Endodermal cell (in vitro differentiated cells): ENCODE results near the gene PMFBP1. TPM values are rescaled to one million over a fixed set of nuclear protein-coding genes. Genes with fewer than 3 reads are reported as not detected.

Experiments
- DNase-seq: peaks from one replicate; pipeline ENCODE4 v3.0.0-alpha.2; 2017
- H3K27ac ChIP-seq: 2 replicates; pipeline ENCODE4 v1.5.1; 2013; ENCODE audit warnings: mild to moderate bottlenecking, low read depth, low read length, moderate library complexity
- H3K27me3 ChIP-seq: 2 replicates; pipeline ENCODE4 v1.6.1; 2013; ENCODE audit warnings: mild to moderate bottlenecking, low read length, moderate library complexity; ENCODE audit not compliant: insufficient read depth, control insufficient read depth, poor library complexity, severe bottlenecking
- H3K36me3 ChIP-seq: 2 replicates; pipeline ENCODE4 v1.7.0; 2013; ENCODE audit warnings: mild to moderate bottlenecking, low read length, moderate library complexity; ENCODE audit not compliant: control insufficient read depth, insufficient read depth
- H3K4me1 ChIP-seq: one replicate; pipeline ENCODE4 v1.7.0; 2013; ENCODE audit warnings: low read length; ENCODE audit not compliant: control insufficient read depth, insufficient read depth
- H3K4me3 ChIP-seq: 2 replicates; pipeline ENCODE4 v1.5.1; 2013; ENCODE audit warnings: mild to moderate bottlenecking, low read length, moderate library complexity
- H3K9ac ChIP-seq: 2 replicates; pipeline ENCODE4 v1.6.1; 2013; ENCODE audit warnings: mild to moderate bottlenecking, low read length, moderate library complexity; ENCODE audit not compliant: poor library complexity, severe bottlenecking; ENCODE audit errors: extremely low read depth
- H3K9me3 ChIP-seq: 2 replicates; pipeline ENCODE4 v1.6.1; 2013; ENCODE audit warnings: mild to moderate bottlenecking, low read length, moderate library complexity; ENCODE audit not compliant: control insufficient read depth
- H3K27ac Mint-ChIP-seq: 2 replicates; pipeline ENCODE4 v1.8.0; 2020; ENCODE audit warnings: mixed read lengths
- H3K27me3 Mint-ChIP-seq: 2 replicates; pipeline ENCODE4 v1.8.0; 2021; ENCODE audit warnings: mild to moderate bottlenecking, mixed read lengths; ENCODE audit not compliant: insufficient read depth
- H3K36me3 Mint-ChIP-seq: 2 replicates; pipeline ENCODE4 v1.8.0; 2020; ENCODE audit warnings: low read depth, mixed read lengths
- H3K4me1 Mint-ChIP-seq: 2 replicates; pipeline ENCODE4 v1.8.0; 2020; ENCODE audit warnings: mixed read lengths
- H3K4me3 Mint-ChIP-seq: 2 replicates; pipeline ENCODE4 v1.8.0; 2020; ENCODE audit warnings: mild to moderate bottlenecking, moderate library complexity, mixed read lengths
- H3K9me3 Mint-ChIP-seq: 2 replicates; pipeline ENCODE4 v1.8.0; 2020; ENCODE audit warnings: mild to moderate bottlenecking, mixed read lengths
- CTCF ChIP-seq: fragments of 200-600 bp; sonication (generic); conservative IDR thresholded peaks from 2 replicates; pipeline ENCODE4 v1.5.0; 2021; ENCODE audit warnings: antibody characterized with exemption, mild to moderate bottlenecking
- WGBS, 2 experiments: methylation state at CpG; one replicate each; pipeline versions ENCODE4 v1.1.5 to v1.1.7; 2013; ENCODE audit warnings: missing lambda C conversion rate in 2 of 2, mixed read lengths in 1 of 2; ENCODE audit not compliant: insufficient coverage in 1 of 2, insufficient read length in 1 of 2; 5-methylcytosine and 5-hydroxymethylcytosine counted together
- total RNA-seq, 2 donors: library from RNA; stranded (reverse); fragmentation: NEBNext Ultra II Directional in 1 of 2; extraction: Animal tissue kit (Norgen Biotek cat#: 25700) in 1 of 2; gene quantifications; 2 replicates in 1 of 2; 3 replicates in 1 of 2; pipeline ENCODE4 v1.2.1, GENCODE V29; 2021

Gene PMFBP1
- total RNA-seq, 2 donors from 2014 or later = 2.1 to 4.1 TPM

DNA sequence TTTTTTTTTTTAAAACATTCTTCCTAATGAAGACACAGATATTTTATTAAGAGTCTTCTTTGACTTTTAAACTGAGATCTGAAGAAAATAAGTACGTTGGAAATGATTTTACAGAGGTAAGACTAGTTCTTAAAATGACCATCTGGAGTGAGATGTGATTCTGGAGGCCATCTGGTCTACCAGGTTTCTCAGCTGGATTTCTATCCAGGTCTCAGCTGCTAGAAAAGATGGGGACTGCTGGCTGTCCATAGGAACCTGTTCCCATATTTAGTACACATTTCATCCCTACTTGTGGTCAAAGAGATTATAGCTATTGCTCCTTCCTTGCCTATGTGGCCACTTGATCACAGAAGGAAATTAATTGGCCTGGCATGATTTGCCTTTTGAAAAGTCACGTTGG is 12.2 kb downstream of the PMFBP1 start:
- peaks cover 3% of the 10 kb centered on the region for H3K9me3 Mint-ChIP-seq
- no peaks in the 10 kb centered on the region for H3K27me3 Mint-ChIP-seq
- H3K36me3 Mint-ChIP-seq = no peaks in the 10 kb centered on the region
- Histone ChIP-seq H3K9me3 (no peaks in the 10 kb centered on the region), H3K27me3 (no peaks in the 10 kb centered on the region), H3K9ac (no peak overlapping the region), H3K36me3 (no peaks in the 10 kb centered on the region), H3K4me3 (no peak overlapping the region), H3K4me1 (no peaks in the 10 kb centered on the region), H3K27ac (no peak overlapping the region)
- H3K27ac Mint-ChIP-seq = no peak overlapping the region
- WGBS, 2 experiments = 79 to 92% methylated on average over 2 of the region's 2 CpGs
- no peak for TF ChIP-seq CTCF
- no peak overlapping the region for H3K4me3 Mint-ChIP-seq
- DNase-seq = no peak
- peaks cover 9% of the 10 kb centered on the region for H3K4me1 Mint-ChIP-seq

DNA sequence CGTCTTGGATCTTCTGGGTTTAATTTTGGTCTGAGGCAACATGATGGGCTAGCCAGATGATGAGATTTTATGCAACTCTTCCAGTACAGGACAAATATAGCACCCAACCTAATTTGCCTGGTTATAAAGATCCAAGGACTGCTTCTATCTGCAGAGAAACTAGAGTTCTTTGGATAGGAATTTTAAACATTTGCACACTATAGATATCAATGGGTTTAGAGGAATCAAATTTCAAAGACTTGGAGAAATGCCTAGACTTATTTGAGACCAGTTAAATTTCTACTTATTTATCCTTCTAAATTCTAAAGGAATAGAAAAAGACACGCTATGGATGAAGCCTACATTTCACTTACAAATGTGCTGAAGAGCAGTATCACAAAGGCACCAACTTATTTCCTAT is 12.6 kb downstream of the PMFBP1 start:
- Histone ChIP-seq H3K27ac (no peak overlapping the region), H3K9ac (no peak overlapping the region)
- H3K27ac Mint-ChIP-seq = no peak overlapping the region

GRCh38 chr16:72149676-72150464 is 22.1 kb downstream of the PMFBP1 start:
- TF ChIP-seq CTCF = peak; percentile 81
- DNase-seq = peak; percentile 86
- H3K27me3 Mint-ChIP-seq = no peaks in the 10 kb centered on the region
- H3K4me3 Mint-ChIP-seq = no peak overlapping the region
- WGBS, 2 experiments = 81 to 97% methylated on average over 4 to 7 of the region's 8 CpGs
- Histone ChIP-seq H3K9me3 (no peaks in the 10 kb centered on the region), H3K27ac (no peak overlapping the region), H3K27me3 (no peaks in the 10 kb centered on the region), H3K9ac (no peak overlapping the region), H3K36me3 (no peaks in the 10 kb centered on the region), H3K4me1 (no peaks in the 10 kb centered on the region), H3K4me3 (no peak overlapping the region)
- no peaks in the 10 kb centered on the region for H3K36me3 Mint-ChIP-seq
- peaks cover 7% of the 10 kb centered on the region for H3K4me1 Mint-ChIP-seq
- no peak overlapping the region for H3K27ac Mint-ChIP-seq
- peaks cover 7% of the 10 kb centered on the region for H3K9me3 Mint-ChIP-seq

More for the DNA sequence above, 12.6 kb downstream of the PMFBP1 start:
- no peak for TF ChIP-seq CTCF
- 85 to 100% methylated on average over 2 of the region's 2 CpGs for WGBS, 2 experiments
- no peak overlapping the region for H3K4me3 ChIP-seq
- Mint-ChIP-seq H3K9me3 (peaks cover 3% of the 10 kb centered on the region), H3K27me3 (no peaks in the 10 kb centered on the region), H3K4me3 (no peak overlapping the region), H3K4me1 (peaks cover 9% of the 10 kb centered on the region), H3K36me3 (no peaks in the 10 kb centered on the region)
- no peaks in the 10 kb centered on the region for H3K36me3 ChIP-seq
- no peak for DNase-seq
- H3K9me3 ChIP-seq = no peaks in the 10 kb centered on the region
- H3K4me1 ChIP-seq = no peaks in the 10 kb centered on the region
- H3K27me3 ChIP-seq = no peaks in the 10 kb centered on the region
